GM23338 (cell line): Measurements from ENCODE around the gene FEN1. TPM values are rescaled to one million over a fixed set of nuclear protein-coding genes. Genes with fewer than 3 reads are reported as not detected.

ENCODE experiments used
- ATAC-seq: fragments of 200-7000 bp; cut with Tn5 transposase; 3 replicates; pipeline ENCODE4 v1.9.1; 2020
- DNase-seq: peaks from one replicate; pipeline ENCODE4 v3.0.0-alpha.2; 2015; ENCODE audit warnings: low spot score
- H2AFZ ChIP-seq: fragments of 200-600 bp; sonication (generic); 2 replicates; pipeline ENCODE4 v1.8.0; 2016; ENCODE audit warnings: antibody characterized with exemption, mild to moderate bottlenecking, moderate library complexity
- H3F3A ChIP-seq: fragments of 200-600 bp; sonication (generic); replicated peaks from 2 replicates; pipeline ENCODE4 v1.8.0; 2017; ENCODE audit warnings: antibody characterized with exemption, mixed run types, low read depth
- H3K27ac ChIP-seq: fragments of 200-600 bp; sonication (generic); 2 replicates; pipeline ENCODE4 v1.6.1; 2016; ENCODE audit warnings: low read depth
- H3K27me3 ChIP-seq: fragments of 200-600 bp; sonication (generic); 2 replicates; pipeline ENCODE4 v1.8.0; 2016; ENCODE audit warnings: mild to moderate bottlenecking, mixed run types, moderate library complexity; ENCODE audit not compliant: insufficient read depth
- H3K36me3 ChIP-seq: fragments of 200-600 bp; sonication (generic); 2 replicates; pipeline ENCODE4 v1.8.0; 2016; ENCODE audit warnings: mild to moderate bottlenecking; ENCODE audit not compliant: insufficient read depth
- H3K4me1 ChIP-seq: fragments of 200-600 bp; sonication (generic); 2 replicates; pipeline ENCODE4 v1.8.0; 2016; ENCODE audit warnings: mild to moderate bottlenecking, moderate library complexity; ENCODE audit not compliant: insufficient read depth
- H3K4me2 ChIP-seq: fragments of 200-600 bp; sonication (generic); 2 replicates; pipeline ENCODE4 v1.7.1; 2017; ENCODE audit warnings: mixed run types
- H3K4me3 ChIP-seq: fragments of 200-600 bp; sonication (generic); 2 replicates; pipeline ENCODE4 v1.6.1; 2016; ENCODE audit warnings: mixed run types
- H3K79me2 ChIP-seq: fragments of 200-600 bp; sonication (generic); replicated peaks from 2 replicates; pipeline ENCODE4 v1.8.0; 2017; ENCODE audit warnings: mild to moderate bottlenecking; ENCODE audit not compliant: insufficient read depth
- H3K9me2 ChIP-seq: fragments of 200-600 bp; sonication (generic); 2 replicates; pipeline ENCODE4 v1.8.0; 2017; ENCODE audit not compliant: insufficient read depth
- H4K20me1 ChIP-seq: fragments of 200-600 bp; sonication (generic); replicated peaks from 2 replicates; pipeline ENCODE4 v1.8.0; 2017; ENCODE audit warnings: mild to moderate bottlenecking; ENCODE audit not compliant: insufficient read depth
- H3K27ac Mint-ChIP-seq: 2 replicates; pipeline ENCODE4 v1.8.0; 2020; ENCODE audit warnings: inconsistent platforms, mild to moderate bottlenecking, moderate library complexity, mixed read lengths
- H3K27me3 Mint-ChIP-seq: 3 replicates; pipeline ENCODE4 v1.8.0; 2022; ENCODE audit warnings: low read depth, mild to moderate bottlenecking, moderate library complexity, mixed read lengths, inconsistent platforms; ENCODE audit not compliant: insufficient read depth, poor library complexity
- H3K36me3 Mint-ChIP-seq: 3 replicates; pipeline ENCODE4 v1.8.0; 2021; ENCODE audit warnings: low read depth, mild to moderate bottlenecking, inconsistent platforms, moderate library complexity, mixed read lengths
- H3K4me1 Mint-ChIP-seq: 3 replicates; pipeline ENCODE4 v1.8.0; 2020; ENCODE audit warnings: mild to moderate bottlenecking, inconsistent platforms, mixed read lengths
- H3K4me3 Mint-ChIP-seq: 3 replicates; pipeline ENCODE4 v1.8.0; 2021; ENCODE audit warnings: moderate library complexity, mild to moderate bottlenecking, inconsistent platforms, mixed read lengths
- H3K9me3 Mint-ChIP-seq: 3 replicates; pipeline ENCODE4 v1.8.0; 2020; ENCODE audit warnings: moderate library complexity, mild to moderate bottlenecking, inconsistent platforms, mixed read lengths
- CREB1 ChIP-seq: fragments of 250-450 bp; sonication (Bioruptor Pico); IDR thresholded peaks from 2 replicates; pipeline ENCODE4 v1.5.0; 2020; ENCODE audit warnings: low read depth, mild to moderate bottlenecking, moderate library complexity
- CTCF ChIP-seq, 2 experiments: fragments of 200-600 bp in 1 of 2; sonication (generic) in 1 of 2; conservative IDR thresholded peaks; 2 replicates each; pipeline versions ENCODE4 v1.5.1 to v1.6.1; 2016 to 2017; ENCODE audit warnings: antibody characterized with exemption in 2 of 2, low read depth in 2 of 2, mild to moderate bottlenecking in 2 of 2, moderate library complexity in 1 of 2
- ETS1 ChIP-seq: IDR thresholded peaks from 2 replicates; pipeline ENCODE4 v1.6.1; 2016; ENCODE audit warnings: antibody characterized with exemption
- EZH2 ChIP-seq: fragments of 200-600 bp; sonication (generic); IDR thresholded peaks from one replicate; pipeline ENCODE4 v1.8.0; 2017; ENCODE audit warnings: antibody characterized with exemption, mild to moderate bottlenecking, low read depth; ENCODE audit not compliant: unreplicated experiment
- EZH2phosphoT487 ChIP-seq: fragments of 200-600 bp; sonication (generic); IDR thresholded peaks from one replicate; pipeline ENCODE4 v1.8.1; 2018; ENCODE audit warnings: antibody characterized with exemption; ENCODE audit not compliant: unreplicated experiment
- JUNB ChIP-seq: IDR thresholded peaks from one replicate; pipeline ENCODE4 v1.6.1; 2016; ENCODE audit warnings: antibody characterized with exemption; ENCODE audit not compliant: unreplicated experiment
- NANOG ChIP-seq: IDR thresholded peaks from 2 replicates; pipeline ENCODE4 v1.6.1; 2016; ENCODE audit warnings: antibody characterized with exemption, borderline replicate concordance
- POLR2AphosphoS5 ChIP-seq: IDR thresholded peaks from 2 replicates; pipeline ENCODE4 v1.6.1; 2016; ENCODE audit warnings: antibody characterized with exemption, low read depth
- REST ChIP-seq: IDR thresholded peaks from one replicate; pipeline ENCODE4 v1.6.1; 2018; ENCODE audit warnings: antibody characterized with exemption; ENCODE audit not compliant: unreplicated experiment
- STAT1 ChIP-seq: IDR thresholded peaks from one replicate; pipeline ENCODE4 v1.6.1; 2016; ENCODE audit warnings: antibody characterized with exemption; ENCODE audit not compliant: unreplicated experiment
- ZNF114 ChIP-seq: fragments of 250-450 bp; sonication (Bioruptor Pico); IDR thresholded peaks from 2 replicates; pipeline ENCODE4 v1.5.0; 2020; ENCODE audit warnings: mild to moderate bottlenecking, moderate library complexity
- ZNF331 ChIP-seq: fragments of 250-450 bp; sonication (Bioruptor Pico); IDR thresholded peaks from 2 replicates; pipeline ENCODE4 v1.5.0; 2020; ENCODE audit warnings: low read depth, mild to moderate bottlenecking, moderate library complexity
- ZNF462 ChIP-seq: fragments of 250-450 bp; sonication (Bioruptor Pico); IDR thresholded peaks from 2 replicates; pipeline ENCODE4 v1.5.0; 2020; ENCODE audit warnings: mild to moderate bottlenecking, moderate library complexity
- polyA plus RNA-seq: library from polyadenylated mRNA; unstranded; fragments of >200 nt; fragmentation: Nextera tagmentation; extraction: Ambion mirVana; gene quantifications from 2 replicates; pipeline ENCODE4 v1.2.1, GENCODE V29; 2016
- total RNA-seq: library from RNA; depleted of rRNA; stranded (reverse); fragments of >200 nt; shearing (Covaris generic); gene quantifications from 2 replicates; pipeline ENCODE4 v1.2.3, GENCODE V29; 2014

Gene FEN1
- total and polyA plus RNA-seq, 2 experiments from 2014 or later: 85.1 to 89.0 TPM

GRCh38 chr11:61805146-61805545 is 12.4 kb downstream of the FEN1 start:
- Mint-ChIP-seq H3K9me3 (no peaks in the 10 kb centered on the region), H3K36me3 (peaks cover 87% of the 10 kb centered on the region), H3K27me3 (peaks cover 3% of the 10 kb centered on the region), H3K4me3 (no peak overlapping the region), H3K4me1 (no peaks in the 10 kb centered on the region), H3K27ac (no peak overlapping the region)
- H3K4me2 ChIP-seq: no peak overlapping the region
- no peak for ATAC-seq
- DNase-seq: no peak
- H3K9me2 ChIP-seq: no peaks in the 10 kb centered on the region
- peaks cover 56% of the 10 kb centered on the region for H3K36me3 ChIP-seq
- H3K4me3 ChIP-seq: no peak overlapping the region
- H3F3A ChIP-seq: peaks cover 8% of the 10 kb centered on the region; the same call in 1 of the 2 replicates
- no peaks in the 10 kb centered on the region for H3K27me3 ChIP-seq
- TF ChIP-seq JUNB: no peak
- no peak for TF ChIP-seq ZNF462 (CRISPR knock-in tag)
- no peak for TF ChIP-seq CTCF (conservative IDR thresholded peaks at IDR 0.05; ENCODE audit: low read depth in 2 of 2)
- TF ChIP-seq STAT1: no peak
- no peak for TF ChIP-seq REST
- TF ChIP-seq POLR2AphosphoS5: no peak
- no peak for TF ChIP-seq EZH2phosphoT487
- TF ChIP-seq NANOG: no peak
- no peak for TF ChIP-seq ZNF114 (CRISPR knock-in tag)
- TF ChIP-seq EZH2: no peak
- no peak for TF ChIP-seq ZNF331
- TF ChIP-seq ETS1: no peak
- no peak for TF ChIP-seq CREB1
- no peak overlapping the region for H2AFZ ChIP-seq
- H3K27ac ChIP-seq: no peak overlapping the region
- H3K4me1 ChIP-seq: no peaks in the 10 kb centered on the region
- H4K20me1 ChIP-seq: peaks cover 13% of the 10 kb centered on the region
- no peaks in the 10 kb centered on the region for H3K79me2 ChIP-seq
